Fibroblast of villous mesenchyme (primary cell): Measurements from ENCODE around the gene HPGD. TPM values are rescaled to one million over a fixed set of nuclear protein-coding genes. Genes with fewer than 3 reads are reported as not detected.

Source experiments
- DNase-seq: peaks from one replicate; pipeline ENCODE4 v3.0.0-alpha.2; 2010; ENCODE audit warnings: low read depth
- H3K4me3 ChIP-seq: 2 replicates; pipeline ENCODE4 v1.5.1; 2011; ENCODE audit warnings: low read depth, mild to moderate bottlenecking, low read length
- CTCF ChIP-seq: IDR thresholded peaks from 2 replicates; pipeline ENCODE4 v1.5.1; 2012; ENCODE audit warnings: low read depth, mild to moderate bottlenecking, low read length; ENCODE audit not compliant: insufficient read depth
- total RNA-seq: library from RNA; depleted of rRNA; stranded (reverse); fragments of >200 nt; gene quantifications from 2 replicates; pipeline ENCODE4 v1.2.3, GENCODE V29; 2012

The HPGD gene
- total RNA-seq, 1 donor = not detected

GRCh38 chr4:174485025-174485424, 37.3 kb downstream of the HPGD start:
- no peak for TF ChIP-seq CTCF
- no peak for DNase-seq
- no peak overlapping the region for H3K4me3 ChIP-seq

GRCh38 chr4:174483792-174484191, 38.5 kb downstream of the HPGD start:
- no peak for DNase-seq
- H3K4me3 ChIP-seq = no peak overlapping the region
- no peak for TF ChIP-seq CTCF

GRCh38 chr4:174479140-174479539, 43.1 kb downstream of the HPGD start:
- TF ChIP-seq CTCF = no peak
- no peak overlapping the region for H3K4me3 ChIP-seq
- no peak for DNase-seq

- DNase-seq = no peak
- no peak overlapping the region for H3K4me3 ChIP-seq
- TF ChIP-seq CTCF = no peak
These were observed 46.8 kb downstream of the HPGD start for GRCh38 chr4:174475528-174475927.

- H3K4me3 ChIP-seq = no peak overlapping the region
- no peak for DNase-seq
- TF ChIP-seq CTCF = no peak
These were observed 47.7 kb downstream of the HPGD start for GRCh38 chr4:174474457-174475075.

- H3K4me3 ChIP-seq = no peak overlapping the region
- DNase-seq = peak; percentile 38
- no peak for TF ChIP-seq CTCF
These were observed 55.2 kb downstream of the HPGD start for GRCh38 chr4:174467107-174467506.

- DNase-seq = no peak
- TF ChIP-seq CTCF = no peak
These were observed 57.3 kb downstream of the HPGD start for GRCh38 chr4:174464949-174465348.

More at GRCh38 chr4:174464949-174465348, 57.3 kb downstream of the HPGD start:
- H3K4me3 ChIP-seq = no peak overlapping the region
